DMS114 treated with DMSO at 0.1 percent for 48 hours (cell line): ENCODE measurements around the gene TAF10.

Experiments
- DNase-seq: peaks from one replicate; lab custom pipeline; 2025; ENCODE audit not compliant: unreplicated experiment; lab: John Stamatoyannopoulos, UW

The TAF10 gene

GRCh38 chr11:6640985-6641701, 29.1 kb upstream of the TAF10 start:
- no peak for DNase-seq

- DNase-seq: no peak
These were observed 28.3 kb upstream of the TAF10 start for GRCh38 chr11:6640036-6640984.

GRCh38 chr11:6638429-6638828, 26.4 kb upstream of the TAF10 start:
- no peak for DNase-seq

GRCh38 chr11:6637871-6638270, 25.9 kb upstream of the TAF10 start:
- DNase-seq: no peak

- no peak for DNase-seq
These were observed 24.5 kb upstream of the TAF10 start for GRCh38 chr11:6636480-6636879.

GRCh38 chr11:6635082-6635932, 23.3 kb upstream of the TAF10 start:
- no peak for DNase-seq

GRCh38 chr11:6634534-6634933, 22.5 kb upstream of the TAF10 start:
- no peak for DNase-seq

- no peak for DNase-seq
These were observed 21.7 kb upstream of the TAF10 start for GRCh38 chr11:6633422-6634408.

GRCh38 chr11:6632116-6633073, 20.4 kb upstream of the TAF10 start:
- no peak for DNase-seq

- DNase-seq: no peak
These were observed 19.4 kb upstream of the TAF10 start for GRCh38 chr11:6631361-6631890.

GRCh38 chr11:6630632-6631291, 18.7 kb upstream of the TAF10 start:
- no peak for DNase-seq

- no peak for DNase-seq
These were observed 18.0 kb upstream of the TAF10 start for GRCh38 chr11:6629892-6630631.

- DNase-seq: no peak
These were observed 17.5 kb upstream of the TAF10 start for GRCh38 chr11:6629573-6629891.

- DNase-seq: no peak
These were observed 16.5 kb upstream of the TAF10 start for GRCh38 chr11:6628526-6628925.

- no peak for DNase-seq
These were observed 15.8 kb upstream of the TAF10 start for GRCh38 chr11:6627762-6628241.

GRCh38 chr11:6626971-6627761, 15.2 kb upstream of the TAF10 start:
- no peak for DNase-seq
